SIG-M5 (cell line): ENCODE measurements around the gene GP1BA.

Source experiments
- DNase-seq: peaks from one replicate; lab custom pipeline; 2025; lab: John Stamatoyannopoulos, UW

The GP1BA gene

GRCh38 chr17:4974115-4974670 is 42.1 kb downstream of the GP1BA start:
- no peak for DNase-seq

- DNase-seq = no peak
These were observed 46.6 kb downstream of the GP1BA start for GRCh38 chr17:4978726-4979125.

- no peak for DNase-seq
These were observed 48.7 kb downstream of the GP1BA start for GRCh38 chr17:4980644-4981216.

GRCh38 chr17:4982305-4982704 is 50.2 kb downstream of the GP1BA start:
- no peak for DNase-seq
